Large intestine (tissue), 1 donor: ENCODE results near the gene SLC4A11. TPM values are rescaled to one million over a fixed set of nuclear protein-coding genes. Genes with fewer than 3 reads are reported as not detected.

ENCODE experiments used
- polyA plus RNA-seq: library from polyadenylated mRNA; unstranded; fragments of 120-200 nt; gene quantifications from one replicate; pipeline ENCODE4 v1.2.1, GENCODE V29; 2013

The SLC4A11 gene
- polyA plus RNA-seq, 1 donor = 0.36 TPM

Other genes starting within 250 kb of the SLC4A11 start
- gene GNRH2, start 195.6 kb downstream of the SLC4A11 start, polyA plus RNA-seq = 1.2 TPM
- gene MRPS26, start 193.1 kb downstream of the SLC4A11 start, polyA plus RNA-seq = 60.8 TPM
- gene OXT, start 167.6 kb downstream of the SLC4A11 start, polyA plus RNA-seq = 5.2 TPM
- gene AVP, start 154.5 kb downstream of the SLC4A11 start, polyA plus RNA-seq = 0.49 TPM
- 16.4 TPM for gene FASTKD5, start 79.3 kb downstream of the SLC4A11 start, polyA plus RNA-seq
- 5.5 TPM for gene UBOX5, start 79.3 kb downstream of the SLC4A11 start, polyA plus RNA-seq
- gene LZTS3, start 65.6 kb downstream of the SLC4A11 start, polyA plus RNA-seq = 17.1 TPM
- gene DDRGK1, start 34.5 kb downstream of the SLC4A11 start, polyA plus RNA-seq = 77.0 TPM
- 64.6 TPM for gene ITPA, start 29.7 kb downstream of the SLC4A11 start, polyA plus RNA-seq
- 12.9 TPM for gene DNAAF9, start 168.5 kb upstream of the SLC4A11 start, polyA plus RNA-seq
- gene ATRN, start 231.8 kb upstream of the SLC4A11 start, polyA plus RNA-seq = 89.2 TPM